Epithelial cell of esophagus (primary cell): ENCODE measurements around the gene TMEM145.

Source experiments
- DNase-seq: peaks from one replicate; pipeline ENCODE4 v3.0.0; 2010; ENCODE audit warnings: low read depth
- H3K4me3 ChIP-seq: 2 replicates; pipeline ENCODE4 v1.5.1; 2011; ENCODE audit warnings: mild to moderate bottlenecking, low read length, control low read depth
- TF ChIP-seq, protein P1 (sequence below): IDR thresholded peaks from 2 replicates; pipeline ENCODE4 v1.5.1; 2011; ENCODE audit warnings: low read depth, mild to moderate bottlenecking, low read length, control low read depth, inconsistent platforms; ENCODE audit not compliant: insufficient read depth; ENCODE audit errors: missing control alignments

Gene TMEM145

DNA sequence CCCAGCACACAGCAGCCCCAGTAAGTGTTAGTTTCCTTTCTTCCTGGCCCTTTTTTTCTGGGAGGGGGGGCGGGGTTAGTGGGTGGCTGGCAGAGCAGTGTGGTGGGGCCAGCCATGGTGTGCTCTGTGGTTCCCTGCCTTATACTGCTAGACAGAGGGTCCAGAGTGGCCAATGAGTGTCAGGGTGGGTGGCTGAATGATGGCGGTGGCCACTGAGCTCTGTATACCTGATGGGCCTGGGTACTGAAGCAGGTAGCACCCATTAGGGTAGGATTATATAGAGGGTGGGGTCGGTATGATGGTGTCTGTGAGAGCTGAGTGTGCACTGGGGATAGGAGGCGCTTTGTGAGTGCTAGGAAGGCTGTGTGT lies 30.3 kb upstream of the TMEM145 start:
- H3K4me3 ChIP-seq: peak overlapping the region; percentile 30
- DNase-seq: no peak
- TF ChIP-seq, protein P1, sequence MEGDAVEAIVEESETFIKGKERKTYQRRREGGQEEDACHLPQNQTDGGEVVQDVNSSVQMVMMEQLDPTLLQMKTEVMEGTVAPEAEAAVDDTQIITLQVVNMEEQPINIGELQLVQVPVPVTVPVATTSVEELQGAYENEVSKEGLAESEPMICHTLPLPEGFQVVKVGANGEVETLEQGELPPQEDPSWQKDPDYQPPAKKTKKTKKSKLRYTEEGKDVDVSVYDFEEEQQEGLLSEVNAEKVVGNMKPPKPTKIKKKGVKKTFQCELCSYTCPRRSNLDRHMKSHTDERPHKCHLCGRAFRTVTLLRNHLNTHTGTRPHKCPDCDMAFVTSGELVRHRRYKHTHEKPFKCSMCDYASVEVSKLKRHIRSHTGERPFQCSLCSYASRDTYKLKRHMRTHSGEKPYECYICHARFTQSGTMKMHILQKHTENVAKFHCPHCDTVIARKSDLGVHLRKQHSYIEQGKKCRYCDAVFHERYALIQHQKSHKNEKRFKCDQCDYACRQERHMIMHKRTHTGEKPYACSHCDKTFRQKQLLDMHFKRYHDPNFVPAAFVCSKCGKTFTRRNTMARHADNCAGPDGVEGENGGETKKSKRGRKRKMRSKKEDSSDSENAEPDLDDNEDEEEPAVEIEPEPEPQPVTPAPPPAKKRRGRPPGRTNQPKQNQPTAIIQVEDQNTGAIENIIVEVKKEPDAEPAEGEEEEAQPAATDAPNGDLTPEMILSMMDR: no peak

DNA sequence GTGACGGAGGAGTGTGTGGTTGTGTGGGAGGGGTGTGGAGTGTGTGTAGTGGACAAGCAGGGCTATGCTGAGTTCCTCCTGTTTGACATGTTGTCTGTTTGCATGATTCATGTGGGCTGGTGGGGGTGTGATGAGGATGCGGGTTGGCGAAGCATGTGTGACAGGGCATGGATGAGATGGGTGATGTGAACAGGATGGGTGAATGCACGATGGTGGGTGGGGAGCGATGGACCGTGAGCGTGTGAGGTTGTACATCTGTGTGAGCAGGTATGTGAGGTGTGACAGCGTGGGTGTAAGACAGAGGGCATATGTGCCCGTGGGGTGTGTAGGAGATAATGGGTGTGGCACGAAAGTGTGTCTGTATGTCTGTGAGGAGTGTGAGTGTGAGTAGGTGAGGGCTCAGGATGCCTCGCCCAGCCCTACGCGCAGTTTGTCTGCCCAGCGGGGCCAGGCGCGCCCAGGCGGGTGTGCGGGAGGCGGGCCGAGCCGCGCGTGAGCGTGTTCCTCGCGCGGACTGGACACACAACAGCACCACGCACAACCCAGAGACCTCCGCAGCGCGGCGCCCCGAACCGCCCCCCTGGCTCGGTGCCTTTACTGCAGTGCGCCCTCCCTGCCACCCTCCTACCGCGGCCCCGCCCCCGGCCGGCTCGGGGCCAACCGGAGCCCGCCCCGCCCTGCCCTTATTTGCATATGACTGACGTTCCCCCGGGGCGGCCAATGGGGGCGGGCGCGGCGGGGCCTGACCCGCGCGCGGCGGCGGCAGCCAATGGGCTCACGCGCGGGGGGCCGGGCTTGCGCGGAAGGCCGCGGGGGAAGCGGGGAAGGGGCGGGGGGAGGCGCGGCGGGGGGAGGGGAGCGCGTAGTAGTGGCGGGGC lies 29.7 kb upstream of the TMEM145 start:
- peak overlapping the region; percentile 30 for H3K4me3 ChIP-seq
- DNase-seq: peak; percentile 96
- TF ChIP-seq, protein P1: no peak

DNA sequence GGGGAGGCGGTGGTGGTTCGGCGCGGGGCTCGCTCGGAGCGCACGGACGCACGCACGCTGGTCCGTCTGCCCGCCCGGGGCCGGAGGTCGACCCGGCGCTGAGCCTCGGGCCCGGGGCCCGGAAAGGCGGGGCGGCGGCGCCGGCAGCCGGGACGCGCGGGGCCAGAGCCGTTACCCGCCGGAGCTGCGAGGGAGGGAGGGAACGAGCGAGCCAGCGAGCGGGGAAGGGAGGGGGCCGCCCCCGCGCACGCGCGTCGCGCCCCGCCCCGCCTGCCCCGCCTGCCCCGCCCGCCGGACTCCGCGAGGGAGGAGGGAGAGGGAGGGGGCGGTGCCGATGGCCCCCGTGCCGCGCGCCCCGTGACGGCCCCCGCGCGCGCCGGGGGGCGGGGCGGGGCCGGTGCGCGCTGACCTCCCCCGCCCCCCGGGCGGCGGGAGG lies 29.0 kb upstream of the TMEM145 start:
- TF ChIP-seq, protein P1: no peak
- no peak overlapping the region for H3K4me3 ChIP-seq
- peak; percentile 77 for DNase-seq

DNA sequence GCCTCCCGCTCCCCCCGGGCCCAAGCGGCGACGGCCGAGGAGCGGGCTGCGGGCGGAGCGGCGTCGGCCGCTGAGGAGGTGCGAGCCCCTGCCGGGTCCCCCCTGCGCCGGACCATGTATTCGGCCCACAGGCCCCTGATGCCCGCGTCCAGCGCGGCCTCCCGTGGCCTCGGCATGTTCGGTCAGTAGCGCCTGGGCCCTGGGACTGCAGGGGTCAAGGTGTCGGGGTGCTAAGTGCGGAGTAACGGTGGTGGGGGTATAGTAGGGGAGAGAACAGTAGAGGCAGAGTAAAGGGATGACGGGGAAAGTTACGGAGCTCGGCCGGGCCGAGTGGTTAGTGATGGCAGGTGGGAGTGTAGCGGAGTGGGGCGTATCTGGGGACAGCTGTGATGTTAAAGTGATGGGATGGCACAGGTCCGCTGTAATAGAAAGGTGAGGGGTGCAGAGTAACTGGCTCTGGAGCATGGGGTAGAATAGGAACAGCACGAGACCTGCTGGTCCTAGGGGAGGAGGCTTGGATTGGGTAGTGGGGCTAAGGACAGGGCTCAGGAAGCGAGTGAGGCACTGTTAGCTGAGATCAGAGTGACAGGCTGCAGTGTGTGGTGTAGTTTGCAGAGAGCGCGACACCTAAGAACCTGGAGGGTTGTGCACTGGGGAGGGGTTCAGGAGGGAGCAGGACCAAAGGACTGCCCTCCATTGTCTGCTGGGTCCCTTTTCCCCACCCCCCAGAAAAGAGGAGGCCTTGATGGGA lies 28.3 kb upstream of the TMEM145 start:
- DNase-seq: no peak
- H3K4me3 ChIP-seq: peak overlapping the region; percentile 54
- TF ChIP-seq, protein P1: no peak

DNA sequence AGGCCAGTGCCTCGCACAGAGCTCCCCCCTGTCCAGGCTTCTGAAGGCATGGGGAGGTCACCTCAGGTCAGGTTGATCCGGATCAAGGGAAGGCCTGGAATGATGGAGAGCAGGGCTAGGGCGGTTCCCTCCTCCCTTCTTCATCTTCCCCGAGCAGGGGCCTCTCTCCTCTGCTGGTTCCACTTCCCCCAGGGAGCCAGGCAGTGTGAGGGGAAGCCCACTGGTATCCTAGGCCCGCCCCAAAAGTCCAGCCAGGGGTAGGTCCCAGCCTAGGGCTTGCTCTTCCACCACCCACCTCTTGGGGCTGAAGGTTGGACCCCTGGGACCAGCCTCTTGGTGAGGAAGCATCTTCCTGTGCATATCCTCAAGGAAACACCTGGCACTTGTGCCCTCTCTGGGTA lies 27.6 kb upstream of the TMEM145 start:
- H3K4me3 ChIP-seq: peak overlapping the region; percentile 54
- TF ChIP-seq, protein P1: no peak
- DNase-seq: no peak

DNA sequence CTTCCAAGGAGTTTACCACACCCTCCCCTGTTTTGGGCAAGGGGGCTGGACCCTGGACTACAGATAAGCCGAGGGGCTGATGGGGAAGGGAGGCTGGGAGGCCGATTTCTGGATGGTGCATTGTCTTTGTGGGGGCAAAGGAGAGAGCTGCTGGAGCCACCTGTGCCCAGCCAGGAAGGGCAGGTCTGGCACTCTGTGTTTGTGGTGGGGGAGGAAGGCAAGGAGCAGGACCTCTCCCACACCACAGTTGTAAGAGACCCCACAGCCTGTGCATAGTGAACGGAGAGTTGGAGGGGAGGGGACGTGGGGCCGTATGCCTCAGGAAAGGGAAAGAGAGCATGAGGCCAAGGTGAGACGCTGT lies 27.1 kb upstream of the TMEM145 start:
- H3K4me3 ChIP-seq: no peak overlapping the region
- TF ChIP-seq, protein P1: no peak
- no peak for DNase-seq
